Renal pelvis (tissue), 12 donors: ENCODE measurements around the gene DHX36. TPM values are rescaled to one million over a fixed set of nuclear protein-coding genes. Genes with fewer than 3 reads are reported as not detected.

Source experiments
- DNase-seq: peaks from one replicate; pipeline ENCODE4 v3.0.0-alpha.2; 2013
- long read RNA-seq, 16 experiments: transcript quantifications; one replicate each; lab custom pipeline, GENCODE V29; 2026
- polyA plus RNA-seq, 3 donors: library from polyadenylated mRNA; unstranded; fragments of 120-200 nt; gene quantifications; one replicate each; pipeline ENCODE4 v1.2.1, GENCODE V29; 2013; ENCODE audit not compliant: insufficient read length in 3 of 3

Gene DHX36, protein sequence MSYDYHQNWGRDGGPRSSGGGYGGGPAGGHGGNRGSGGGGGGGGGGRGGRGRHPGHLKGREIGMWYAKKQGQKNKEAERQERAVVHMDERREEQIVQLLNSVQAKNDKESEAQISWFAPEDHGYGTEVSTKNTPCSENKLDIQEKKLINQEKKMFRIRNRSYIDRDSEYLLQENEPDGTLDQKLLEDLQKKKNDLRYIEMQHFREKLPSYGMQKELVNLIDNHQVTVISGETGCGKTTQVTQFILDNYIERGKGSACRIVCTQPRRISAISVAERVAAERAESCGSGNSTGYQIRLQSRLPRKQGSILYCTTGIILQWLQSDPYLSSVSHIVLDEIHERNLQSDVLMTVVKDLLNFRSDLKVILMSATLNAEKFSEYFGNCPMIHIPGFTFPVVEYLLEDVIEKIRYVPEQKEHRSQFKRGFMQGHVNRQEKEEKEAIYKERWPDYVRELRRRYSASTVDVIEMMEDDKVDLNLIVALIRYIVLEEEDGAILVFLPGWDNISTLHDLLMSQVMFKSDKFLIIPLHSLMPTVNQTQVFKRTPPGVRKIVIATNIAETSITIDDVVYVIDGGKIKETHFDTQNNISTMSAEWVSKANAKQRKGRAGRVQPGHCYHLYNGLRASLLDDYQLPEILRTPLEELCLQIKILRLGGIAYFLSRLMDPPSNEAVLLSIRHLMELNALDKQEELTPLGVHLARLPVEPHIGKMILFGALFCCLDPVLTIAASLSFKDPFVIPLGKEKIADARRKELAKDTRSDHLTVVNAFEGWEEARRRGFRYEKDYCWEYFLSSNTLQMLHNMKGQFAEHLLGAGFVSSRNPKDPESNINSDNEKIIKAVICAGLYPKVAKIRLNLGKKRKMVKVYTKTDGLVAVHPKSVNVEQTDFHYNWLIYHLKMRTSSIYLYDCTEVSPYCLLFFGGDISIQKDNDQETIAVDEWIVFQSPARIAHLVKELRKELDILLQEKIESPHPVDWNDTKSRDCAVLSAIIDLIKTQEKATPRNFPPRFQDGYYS
- 10 to 100 TPM; 71.2 to 86.4 (median 78.4) TPM for polyA plus RNA-seq
- long read RNA-seq, donor 1, full-length matches to known transcripts: 20 of 40 reads
- long read RNA-seq, donor 1, partial matches to known transcripts: 20 of 40 reads
- long read RNA-seq, donor 1, other reads (novel, unspliced or antisense): 0 of 40 reads
- long read RNA-seq, donor 2, full-length matches to known transcripts: 16 of 44 reads
- long read RNA-seq, donor 2, partial matches to known transcripts: 28 of 44 reads
- long read RNA-seq, donor 2, other reads (novel, unspliced or antisense): 0 of 44 reads
- long read RNA-seq, donor 3, full-length matches to known transcripts: 19 of 36 reads
- long read RNA-seq, donor 3, partial matches to known transcripts: 17 of 36 reads
- long read RNA-seq, donor 3, other reads (novel, unspliced or antisense): 0 of 36 reads
- long read RNA-seq, donor 4, full-length matches to known transcripts: 5 of 23 reads
- long read RNA-seq, donor 4, partial matches to known transcripts: 18 of 23 reads
- long read RNA-seq, donor 4, other reads (novel, unspliced or antisense): 0 of 23 reads
- long read RNA-seq, donor 5, transcript DHX36-211 (3 exons, 833 nt): major isoform, 8 of 10 reads
- long read RNA-seq, donor 5, partial matches to known transcripts: 0 of 10 reads
- long read RNA-seq, donor 5, other reads (novel, unspliced or antisense): 0 of 10 reads
- long read RNA-seq, donor 6, full-length matches to known transcripts: 18 of 63 reads
- long read RNA-seq, donor 6, partial matches to known transcripts: 45 of 63 reads
- long read RNA-seq, donor 6, other reads (novel, unspliced or antisense): 0 of 63 reads
- long read RNA-seq, donor 7, full-length matches to known transcripts: 20 of 45 reads
- long read RNA-seq, donor 7, partial matches to known transcripts: 25 of 45 reads
- long read RNA-seq, donor 7, other reads (novel, unspliced or antisense): 0 of 45 reads
- long read RNA-seq, donor 8, transcript DHX36-211 (3 exons, 833 nt): major isoform, 8 of 28 reads
- long read RNA-seq, donor 8, transcript DHX36-203 (3 exons, 2,306 nt): minor isoform, 5 of 28 reads
- long read RNA-seq, donor 8, partial matches to known transcripts: 14 of 28 reads
- long read RNA-seq, donor 8, other reads (novel, unspliced or antisense): 0 of 28 reads
- long read RNA-seq, donor 9, full-length matches to known transcripts: 23 of 71 reads
- long read RNA-seq, donor 9, partial matches to known transcripts: 48 of 71 reads
- long read RNA-seq, donor 9, other reads (novel, unspliced or antisense): 0 of 71 reads
- long read RNA-seq, donor 10, transcript DHX36-211 (3 exons, 833 nt): major isoform, 14 of 50 reads
- long read RNA-seq, donor 10, transcript DHX36-203 (3 exons, 2,306 nt): minor isoform, 9 of 50 reads
- long read RNA-seq, donor 10, partial matches to known transcripts: 26 of 50 reads
- long read RNA-seq, donor 10, other reads (novel, unspliced or antisense): 0 of 50 reads
- long read RNA-seq, donor 11, transcript DHX36-211 (3 exons, 833 nt): major isoform, 11 of 25 reads
- long read RNA-seq, donor 11, partial matches to known transcripts: 10 of 25 reads
- long read RNA-seq, donor 11, other reads (novel, unspliced or antisense): 0 of 25 reads
- long read RNA-seq, donor 12, transcript DHX36-203 (3 exons, 2,306 nt): minor isoform, 6 of 83 reads
- long read RNA-seq, donor 12, transcript DHX36-211 (3 exons, 833 nt): major isoform, 11 of 83 reads
- long read RNA-seq, donor 12, partial matches to known transcripts: 56 of 83 reads
- long read RNA-seq, donor 12, other reads (novel, unspliced or antisense): 5 of 83 reads
- long read RNA-seq, donor 13, transcript DHX36-211 (3 exons, 833 nt): major isoform, 8 of 26 reads
- long read RNA-seq, donor 13, partial matches to known transcripts: 16 of 26 reads
- long read RNA-seq, donor 13, other reads (novel, unspliced or antisense): 0 of 26 reads
- long read RNA-seq, donor 14: 0 reads
- long read RNA-seq, donor 15, full-length matches to known transcripts: 8 of 32 reads
- long read RNA-seq, donor 15, partial matches to known transcripts: 24 of 32 reads
- long read RNA-seq, donor 15, other reads (novel, unspliced or antisense): 0 of 32 reads
- long read RNA-seq, donor 16, full-length matches to known transcripts: 24 of 55 reads
- long read RNA-seq, donor 16, partial matches to known transcripts: 31 of 55 reads
- long read RNA-seq, donor 16, other reads (novel, unspliced or antisense): 0 of 55 reads

DNA sequence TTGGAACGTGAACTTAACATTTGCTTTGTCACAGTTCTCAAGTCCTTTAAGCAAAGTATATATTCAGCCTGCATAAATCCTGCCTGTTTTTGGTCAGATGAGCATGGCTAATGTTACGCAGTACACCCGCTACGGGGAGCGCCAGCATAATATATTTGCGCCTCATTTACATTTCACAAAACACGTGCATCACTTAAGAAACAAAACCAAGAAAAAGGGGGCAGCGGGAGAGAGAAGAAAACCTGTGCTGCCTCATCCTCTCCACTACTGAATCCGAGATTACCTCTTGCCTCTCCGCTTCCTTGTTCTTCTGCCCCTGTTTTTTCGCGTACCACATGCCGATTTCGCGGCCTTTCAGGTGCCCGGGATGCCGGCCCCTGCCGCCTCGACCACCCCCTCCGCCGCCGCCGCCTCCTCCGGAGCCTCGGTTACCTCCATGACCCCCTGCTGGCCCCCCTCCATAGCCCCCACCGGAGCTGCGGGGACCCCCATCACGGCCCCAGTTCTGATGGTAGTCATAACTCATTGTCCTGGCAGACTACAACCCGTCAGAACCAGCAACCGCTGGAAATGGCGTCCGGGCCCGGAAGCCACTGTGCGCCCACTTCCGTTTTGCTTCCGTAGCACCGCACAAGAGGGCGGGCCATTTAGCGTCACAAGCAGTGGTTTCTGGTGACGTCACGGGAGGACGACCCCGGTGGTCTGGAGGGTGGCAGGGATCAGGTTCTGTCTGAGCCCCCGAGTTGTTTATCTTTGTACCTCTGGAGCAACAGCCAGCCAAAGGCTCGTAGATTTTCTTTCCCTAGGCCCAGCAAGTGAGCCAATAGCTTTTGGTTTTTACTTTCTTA lies at the start of gene DHX36:
DHX36 (minus strand) TSS at position 597 of the 848 bp plus-strand sequence; CDS start at position 526, 71 bp downstream.
- peak; percentile 94 for DNase-seq

DNA sequence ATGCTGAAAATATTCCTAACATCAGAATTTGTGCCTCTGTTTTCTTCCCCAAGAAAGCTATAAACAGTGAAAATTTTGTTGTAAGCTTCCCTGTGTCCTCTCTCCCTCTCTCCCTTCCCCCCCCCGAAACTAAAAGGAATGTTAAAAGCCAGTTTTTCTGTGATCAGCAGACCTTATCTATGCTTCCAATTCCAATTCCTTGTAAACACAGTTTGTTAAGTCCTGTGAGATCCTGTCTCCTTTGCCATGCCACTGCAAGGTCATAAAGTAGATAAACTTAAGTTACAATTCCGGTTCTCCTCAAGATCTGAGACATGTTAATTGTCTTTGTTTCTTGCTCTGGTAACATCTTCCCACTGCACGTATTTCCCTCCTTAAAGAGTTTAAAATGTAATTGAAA lies 42.9 kb upstream of the DHX36 start:
- peak; percentile 2 for DNase-seq

DNA sequence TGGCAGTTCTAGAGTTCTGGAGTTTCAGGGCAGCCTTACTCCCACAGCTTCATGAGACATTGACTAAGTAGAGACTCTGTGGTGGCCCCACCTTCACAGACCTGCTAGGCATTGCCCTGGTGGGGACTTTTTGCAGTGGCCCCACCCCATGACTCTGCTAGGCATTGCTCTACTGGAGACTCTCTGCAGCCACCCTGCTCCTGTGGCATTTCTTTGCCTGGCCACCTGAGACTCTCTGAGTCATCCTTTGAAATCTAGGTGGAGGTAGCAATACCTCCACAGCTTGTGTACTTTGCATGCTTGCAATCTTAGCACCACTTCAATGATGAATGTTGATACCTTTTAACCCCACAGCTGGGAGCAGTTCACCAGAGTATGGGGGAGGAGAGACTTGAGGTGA lies 40.6 kb upstream of the DHX36 start:
- DNase-seq: no peak

DNA sequence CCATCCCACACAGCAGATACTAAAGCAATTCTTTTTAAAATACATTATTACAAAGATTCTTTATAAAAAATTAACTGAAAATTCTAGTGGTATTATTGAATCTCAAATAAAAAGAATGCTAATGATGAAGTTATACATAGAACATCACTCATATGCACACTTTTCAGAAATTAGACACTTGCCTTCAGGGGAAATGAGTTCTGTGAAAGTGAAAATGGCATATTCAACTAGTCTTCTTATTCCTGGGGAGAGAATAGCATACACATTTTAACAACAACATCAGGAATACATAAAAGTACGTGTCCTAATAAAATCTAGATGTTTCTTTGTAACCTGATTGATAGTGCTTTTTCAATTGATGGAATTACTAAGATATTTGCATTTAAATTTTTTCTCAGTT lies 36.8 kb upstream of the DHX36 start:
- no peak for DNase-seq

GRCh38 chr3:154356009-154356408 lies 31.7 kb upstream of the DHX36 start:
- DNase-seq: no peak

GRCh38 chr3:154349223-154349622 lies 24.9 kb upstream of the DHX36 start:
- no peak for DNase-seq

- no peak for DNase-seq
Observed at GRCh38 chr3:154345422-154346122, 21.3 kb upstream of the DHX36 start.

- DNase-seq: no peak
Observed at GRCh38 chr3:154338570-154338969, 14.3 kb upstream of the DHX36 start.

DNA sequence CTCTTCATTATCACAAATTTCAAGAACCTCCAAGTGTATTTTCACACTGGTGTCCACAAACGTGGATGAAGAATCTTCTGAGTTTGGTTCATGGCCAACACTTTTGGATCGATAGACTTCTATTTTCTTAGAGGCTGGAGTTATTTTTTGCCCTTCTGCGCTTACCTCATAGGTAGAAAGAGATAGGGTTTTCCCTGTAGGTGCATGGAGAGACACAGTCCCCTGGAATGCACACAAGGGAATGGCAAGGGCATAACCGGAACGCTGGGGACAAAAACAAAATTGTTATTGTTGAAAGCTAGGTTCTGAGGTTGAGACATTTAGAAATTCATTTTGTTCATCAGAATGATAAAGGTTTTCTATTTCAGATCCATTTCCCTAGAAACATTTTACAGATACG lies 13.7 kb upstream of the DHX36 start:
- DNase-seq: no peak

DNA sequence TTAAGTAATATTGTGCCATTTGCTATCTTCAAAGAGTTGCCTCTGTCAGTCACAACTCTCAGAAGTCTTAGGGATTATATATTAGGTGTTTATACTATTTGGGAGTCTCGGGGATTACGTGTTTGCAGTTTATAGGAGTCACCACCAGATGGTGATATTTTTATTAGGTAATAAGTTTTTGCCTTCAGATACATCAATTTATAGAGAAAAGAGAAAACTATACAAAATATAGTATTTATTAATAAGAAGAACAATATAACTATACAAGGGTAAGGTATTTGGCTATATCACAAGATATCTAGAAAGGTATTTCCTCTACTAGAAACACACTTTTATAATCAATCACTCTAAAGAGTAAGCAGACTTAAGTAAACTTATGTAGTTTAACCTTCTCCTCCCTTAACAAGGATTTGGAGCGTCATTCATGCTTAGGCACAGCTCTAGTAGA lies 10.7 kb upstream of the DHX36 start:
- DNase-seq: peak; percentile 16

DNA sequence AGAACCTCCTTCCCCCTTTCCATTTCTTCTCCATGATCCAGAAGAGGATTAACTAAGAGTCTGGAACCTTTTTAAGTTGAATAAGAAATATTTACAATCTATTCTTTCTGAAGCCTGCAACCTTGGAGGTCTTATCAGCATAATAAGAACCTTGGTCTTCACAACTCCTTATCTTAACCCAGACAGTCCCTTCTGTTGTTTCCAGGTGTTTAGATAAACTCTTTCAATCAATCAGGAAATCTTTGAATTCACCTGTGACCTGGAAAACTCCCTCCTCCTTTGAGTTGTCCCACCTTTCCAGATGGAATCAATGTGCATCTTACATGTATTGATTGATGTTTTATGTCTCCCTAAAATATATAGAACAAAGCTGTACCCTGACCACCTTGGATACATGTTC lies 3.6 kb upstream of the DHX36 start:
- no peak for DNase-seq

DNA sequence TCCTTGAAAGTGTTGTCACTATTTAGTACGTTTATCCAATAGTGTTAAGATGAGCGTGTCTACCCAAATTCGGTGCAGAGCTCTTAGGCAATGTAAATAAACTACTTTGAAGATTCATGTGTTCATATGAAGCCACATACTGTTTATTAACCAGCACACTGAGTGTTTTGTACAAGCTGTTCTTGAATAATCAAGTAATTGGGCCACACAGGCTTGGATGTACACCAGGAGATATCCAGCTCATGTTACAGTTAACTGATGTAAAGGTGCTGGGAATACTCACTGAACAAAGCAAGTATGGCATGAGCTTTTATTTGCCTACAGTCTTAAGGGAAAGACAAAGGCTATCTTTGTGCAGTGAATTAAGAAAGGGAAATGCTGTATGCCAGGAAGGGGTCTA lies 632 bp upstream of the DHX36 start:
- no peak for DNase-seq

DNA sequence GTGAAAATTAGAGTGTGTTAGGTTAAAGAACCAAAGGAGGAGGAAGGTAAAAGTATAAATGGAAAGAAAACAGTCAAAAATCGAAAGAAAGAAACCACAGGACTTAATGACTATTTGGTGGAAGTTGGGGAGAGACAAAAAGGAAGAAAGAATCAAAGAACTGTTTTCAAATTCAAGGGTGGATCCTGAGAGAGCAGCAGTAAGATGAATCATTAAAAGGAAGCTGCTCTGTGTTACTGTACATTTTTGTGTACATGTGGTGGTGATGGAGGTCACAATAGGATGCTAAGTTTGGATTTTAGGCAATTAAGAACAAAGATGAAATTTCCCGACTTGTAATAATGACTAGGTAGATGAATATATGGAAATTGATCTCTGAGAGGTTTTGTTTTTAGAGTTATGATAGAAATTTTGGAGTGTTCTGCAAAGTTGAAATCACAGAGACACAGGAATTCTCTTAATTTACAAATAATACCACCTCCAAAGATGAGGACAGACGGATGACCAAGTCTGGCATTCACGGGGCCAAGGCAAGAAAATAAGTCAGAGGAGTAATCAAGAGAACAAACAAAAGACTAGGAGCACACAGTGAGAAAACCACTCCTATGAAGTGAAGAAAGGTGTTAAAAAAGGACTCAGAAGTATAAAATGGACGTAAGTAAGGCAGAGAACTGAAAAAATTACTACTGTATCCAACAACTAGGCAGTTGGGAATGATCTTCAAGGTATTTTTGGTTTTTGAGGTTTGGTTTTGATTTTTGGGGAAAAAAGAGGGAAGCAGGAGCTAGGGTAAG lies 7.1 kb downstream of the DHX36 start:
- no peak for DNase-seq

DNA sequence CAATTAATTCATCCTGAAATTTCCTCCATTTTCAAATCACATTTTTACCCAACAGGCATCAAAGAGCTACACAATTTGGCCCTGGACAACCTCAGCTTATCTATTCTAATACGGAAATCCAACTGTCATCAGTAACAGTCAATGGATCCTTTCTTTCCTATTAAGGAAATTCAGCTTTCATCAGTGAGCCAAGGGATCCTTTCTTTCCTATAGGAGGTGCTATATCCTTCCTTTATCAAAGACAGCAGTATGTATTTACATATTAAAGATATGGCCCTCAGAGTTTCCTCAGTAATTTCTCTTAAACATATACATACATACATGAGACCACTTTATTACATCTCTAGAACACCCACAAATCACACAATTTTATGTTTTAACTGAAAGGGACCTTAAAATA lies 10.1 kb downstream of the DHX36 start:
- DNase-seq: no peak

- DNase-seq: no peak
Observed at GRCh38 chr3:154310840-154311239, 13.4 kb downstream of the DHX36 start.
